GM18870 (cell line): ENCODE measurements around the gene GUCY1B1.
"Not testable (repeated sequence)": the region's sequence is repeated elsewhere in the genome, so short reads cannot be mapped to it uniquely, and the experiment has no call there.

Source experiments
- ATAC-seq: cut with Tn5 transposase; IDR thresholded peaks from one replicate; pipeline ENCODE4 v1.9.1; 2021; ENCODE audit warnings: moderate library complexity; ENCODE audit not compliant: unreplicated experiment

GUCY1B1 gene

GRCh38 chr4:155761916-155762315 is 3.1 kb downstream of the GUCY1B1 start:
- ATAC-seq: no peak

DNA sequence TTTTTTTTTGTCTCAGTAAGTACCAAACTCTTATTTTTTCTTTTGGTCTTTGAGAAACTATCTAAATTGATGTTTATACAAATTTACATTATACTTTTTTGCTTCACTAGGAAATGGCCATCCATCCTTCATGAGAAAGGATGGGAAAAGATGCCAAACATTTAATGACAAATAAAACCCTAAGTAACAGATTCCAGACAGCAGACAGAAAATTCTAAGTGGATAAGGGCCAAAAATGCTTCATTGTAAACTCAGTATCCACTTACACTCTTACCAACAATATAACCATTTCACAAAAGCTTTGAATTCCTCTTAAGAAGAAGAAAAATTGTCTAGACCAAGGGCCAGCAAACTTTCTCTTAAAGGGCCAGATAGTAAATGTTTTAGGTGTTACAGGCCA is 3.5 kb downstream of the GUCY1B1 start:
- no peak for ATAC-seq

- no peak for ATAC-seq
These were observed 4.7 kb downstream of the GUCY1B1 start for GRCh38 chr4:155763551-155763950.

GRCh38 chr4:155765149-155765548 is 6.3 kb downstream of the GUCY1B1 start:
- ATAC-seq: no peak

DNA sequence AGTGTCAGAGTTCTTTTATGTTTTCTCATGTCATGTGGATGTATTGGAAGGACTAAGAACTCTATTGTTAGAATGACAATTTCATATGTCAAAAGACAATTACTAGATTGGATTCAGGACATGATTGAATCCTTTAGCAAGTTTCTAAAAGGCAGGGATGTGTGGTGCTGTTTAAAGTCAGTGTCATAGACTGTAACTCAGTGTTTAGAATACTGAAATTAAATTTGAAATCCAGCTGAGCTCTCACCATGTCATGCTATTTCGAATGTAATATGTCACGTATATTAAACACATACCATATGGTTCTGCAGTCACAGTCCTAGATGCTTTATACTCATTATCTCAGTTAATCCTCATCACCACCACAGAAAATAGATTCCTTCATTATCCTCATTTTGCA is 7.8 kb downstream of the GUCY1B1 start:
- no peak for ATAC-seq

- ATAC-seq: no peak
These were observed 9.5 kb downstream of the GUCY1B1 start for GRCh38 chr4:155768370-155768769.

- peak; percentile 81 for ATAC-seq
These were observed 10.3 kb downstream of the GUCY1B1 start for GRCh38 chr4:155769090-155769489.

DNA sequence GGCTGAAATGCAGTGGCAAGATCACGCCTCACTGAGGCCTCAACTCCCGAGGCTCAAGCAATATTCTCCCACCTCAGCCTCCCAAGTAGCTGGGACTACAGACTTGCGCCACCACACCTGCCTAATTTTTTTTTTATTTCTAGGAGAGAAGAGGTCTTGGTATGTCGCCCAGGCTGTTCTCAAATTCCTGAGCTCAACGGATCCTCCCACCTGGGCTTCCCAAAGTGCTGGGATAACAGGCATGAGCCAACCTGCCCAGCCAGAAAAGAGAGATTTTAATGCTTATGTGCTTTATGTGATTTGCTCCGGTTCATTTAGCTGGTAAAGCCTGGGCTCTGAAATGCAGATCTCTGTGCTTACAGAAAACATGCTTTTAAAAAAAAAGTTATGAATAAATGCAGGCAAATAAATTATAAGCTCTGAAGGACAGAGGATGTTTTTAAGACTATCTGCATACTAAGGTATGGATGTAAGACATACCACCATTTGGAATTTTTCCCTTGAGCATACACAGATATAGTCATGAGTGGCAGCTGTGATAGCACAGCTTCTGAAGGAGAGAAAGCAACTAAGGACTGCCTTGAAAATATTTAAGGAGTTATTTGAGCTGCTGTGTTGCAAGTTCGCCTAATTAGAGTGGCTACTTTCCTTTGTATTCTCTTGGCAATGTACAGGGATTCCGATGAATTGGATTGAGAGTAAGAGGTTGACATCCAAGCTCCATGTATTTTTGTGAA is 13.8 kb downstream of the GUCY1B1 start:
- ATAC-seq: no peak

DNA sequence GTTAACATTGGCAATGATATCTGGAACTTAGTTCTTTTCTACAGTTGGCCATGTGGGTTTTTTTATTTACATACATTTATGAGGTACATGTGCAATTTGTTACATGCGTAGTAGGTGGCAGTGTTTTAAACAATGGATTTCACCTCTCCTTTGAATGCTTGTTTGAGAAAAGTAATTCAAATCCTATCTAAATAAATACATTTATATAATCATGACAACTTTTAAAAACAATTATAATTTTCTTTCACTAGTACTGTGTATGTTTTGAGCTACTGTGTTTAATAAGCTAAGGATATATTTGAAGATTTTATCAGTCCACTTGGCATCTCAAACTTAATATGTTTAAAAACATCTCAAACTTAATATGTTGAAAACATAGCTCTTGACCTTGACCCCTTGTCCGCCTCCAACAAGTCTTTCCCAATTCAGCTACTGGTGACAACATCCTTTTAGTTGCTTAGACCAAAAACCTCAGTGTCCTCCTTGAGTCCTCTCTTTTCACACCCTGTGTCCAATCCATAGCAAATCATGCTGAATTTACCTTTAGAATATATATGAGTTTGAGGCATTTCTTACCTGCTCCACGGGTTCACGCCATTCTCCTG is 14.5 kb downstream of the GUCY1B1 start:
- no peak for ATAC-seq

DNA sequence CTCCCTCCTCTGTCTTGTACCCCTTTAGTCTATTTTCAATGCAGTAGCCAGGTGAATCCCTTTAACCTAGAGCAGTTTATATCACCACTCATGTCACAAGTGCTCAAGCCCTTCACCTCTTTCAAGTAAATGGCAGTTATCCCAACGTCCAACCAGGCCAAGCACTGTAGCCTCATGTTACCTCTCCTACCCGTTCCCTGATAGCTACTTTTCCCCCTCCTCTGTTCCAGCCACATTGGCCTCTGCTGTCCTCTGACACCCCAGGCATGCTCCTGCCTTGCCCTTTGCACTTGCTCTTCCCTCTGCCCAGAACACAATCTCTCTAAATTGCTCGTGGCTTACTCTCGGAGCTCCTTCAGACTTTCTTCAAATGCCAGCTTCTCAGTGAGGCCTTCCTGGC is 15.2 kb downstream of the GUCY1B1 start:
- no peak for ATAC-seq

DNA sequence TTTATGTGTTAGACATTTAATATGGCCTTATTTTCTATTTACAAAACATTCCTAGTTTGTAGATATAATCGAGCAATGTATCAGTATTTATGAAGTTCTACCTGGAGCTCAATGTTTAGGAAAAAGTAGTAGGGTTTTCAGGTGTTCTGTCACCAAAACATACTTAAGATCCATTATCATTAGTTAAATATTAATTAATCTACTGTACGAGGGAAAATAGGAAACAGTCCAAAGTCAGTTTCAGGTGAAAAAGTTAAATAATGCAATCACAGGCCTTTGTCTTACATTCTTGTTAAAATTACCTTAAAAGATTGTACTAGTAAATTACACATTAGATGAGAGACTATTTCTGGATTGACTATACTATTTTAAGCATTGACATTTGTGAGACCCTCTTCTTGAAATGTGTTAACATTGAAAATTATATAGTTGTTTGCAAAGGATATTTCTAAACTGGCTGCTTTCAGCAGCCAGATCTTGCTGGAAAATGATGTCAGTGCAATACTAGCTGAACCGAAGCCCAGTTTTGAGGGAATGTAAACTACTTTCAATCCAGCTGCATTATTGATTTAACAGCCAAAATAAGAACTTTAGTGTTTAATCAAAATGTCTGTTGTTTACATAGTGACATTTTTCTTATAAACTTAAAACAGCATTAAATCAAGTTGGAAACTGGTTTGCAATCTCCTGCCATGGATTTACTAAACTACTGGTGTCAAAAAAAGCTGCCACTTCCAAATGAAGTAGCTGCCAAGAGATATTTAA is 19.3 kb downstream of the GUCY1B1 start:
- ATAC-seq: no peak

DNA sequence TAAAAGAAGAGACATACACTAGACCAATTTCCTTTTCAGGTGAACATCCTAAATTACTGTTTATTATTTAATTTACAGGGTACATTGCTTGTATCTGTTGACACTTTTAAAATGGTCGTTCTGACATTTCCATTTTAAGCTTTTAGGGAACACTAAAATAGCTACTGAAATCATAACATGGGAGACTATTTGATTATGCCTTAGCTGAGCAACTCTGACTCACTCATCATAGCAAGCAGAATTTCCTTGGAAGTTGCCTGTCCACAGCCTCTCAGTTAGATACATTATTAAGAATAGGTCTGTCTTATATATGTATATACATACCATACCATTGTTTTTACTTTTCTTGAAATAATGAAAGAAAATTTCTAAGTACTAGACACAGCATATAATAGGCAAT is 22.0 kb downstream of the GUCY1B1 start:
- ATAC-seq: no peak

- no peak for ATAC-seq
These were observed 22.5 kb downstream of the GUCY1B1 start for GRCh38 chr4:155781249-155781831.

- no peak for ATAC-seq
These were observed 25.8 kb downstream of the GUCY1B1 start for GRCh38 chr4:155784637-155785036.

DNA sequence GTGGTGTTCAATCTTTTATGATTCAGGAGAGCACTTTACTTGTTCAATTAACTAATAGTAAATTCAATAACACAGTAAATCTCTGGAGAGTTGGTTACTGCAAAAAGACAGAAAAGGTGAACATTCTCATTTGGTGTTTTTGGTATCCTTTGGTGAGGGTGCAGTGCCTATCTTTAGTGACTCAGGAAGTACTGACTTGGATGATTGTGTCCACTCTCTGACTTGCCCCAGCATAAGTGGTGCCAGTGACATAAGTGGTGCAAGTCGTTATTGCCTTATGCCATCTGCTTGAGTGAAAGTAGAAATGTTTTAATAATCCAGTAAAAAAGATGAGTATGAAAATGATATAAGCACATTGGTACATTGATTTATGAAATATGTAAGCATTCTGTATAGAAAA is 27.0 kb downstream of the GUCY1B1 start:
- ATAC-seq: no peak

GRCh38 chr4:155787113-155787710 is 28.4 kb downstream of the GUCY1B1 start:
- peak; percentile 95 for ATAC-seq

GRCh38 chr4:155789391-155789790 is 30.6 kb downstream of the GUCY1B1 start:
- ATAC-seq: peak; percentile 46

- ATAC-seq: no peak
These were observed 31.2 kb downstream of the GUCY1B1 start for GRCh38 chr4:155789982-155790381.

- ATAC-seq: no peak
These were observed 35.9 kb downstream of the GUCY1B1 start for GRCh38 chr4:155794589-155795236.

GRCh38 chr4:155795991-155796390 is 37.2 kb downstream of the GUCY1B1 start:
- peak; percentile 87 for ATAC-seq

DNA sequence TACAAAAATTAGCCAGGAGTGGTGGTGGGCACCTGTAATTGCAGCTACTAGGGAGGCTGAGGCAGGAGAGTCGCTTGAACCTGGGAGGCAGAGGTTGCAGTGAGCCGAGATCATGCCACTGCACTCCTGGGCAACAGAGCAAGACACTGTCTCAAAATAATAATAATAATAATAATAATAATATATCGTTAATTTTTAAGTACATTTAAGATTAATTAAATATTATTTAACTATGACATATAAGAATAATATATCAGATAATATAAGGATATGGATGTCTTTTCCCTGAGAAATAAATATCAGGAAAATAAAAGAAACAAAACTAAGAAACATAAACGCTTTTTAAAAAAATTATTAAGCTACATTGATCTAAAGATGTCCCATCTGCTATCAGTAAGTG is 38.8 kb downstream of the GUCY1B1 start:
- ATAC-seq: not testable (repeated sequence)
